Stimulated activated CD4-positive, alpha-beta T cell treated with anti-CD3 and anti-CD28 coated beads, TNF-alpha, amount 100 ng/mL, for 24 hours (primary cell): ENCODE results near the gene CNKSR3.

Source experiments
- DNase-seq, 3 experiments: peaks; one replicate each; pipeline ENCODE4 v3.0.0-alpha.2; 2020; ENCODE audit warnings: low read depth in 3 of 3

The CNKSR3 gene

GRCh38 chr6:154479351-154479769 lies 31.1 kb downstream of the CNKSR3 start:
- no peak for DNase-seq

GRCh38 chr6:154478701-154479060 lies 31.8 kb downstream of the CNKSR3 start:
- no peak for DNase-seq

GRCh38 chr6:154478021-154478700 lies 32.3 kb downstream of the CNKSR3 start:
- DNase-seq = no peak

GRCh38 chr6:154476494-154476893 lies 34.0 kb downstream of the CNKSR3 start:
- no peak for DNase-seq

GRCh38 chr6:154474648-154475428 lies 35.6 kb downstream of the CNKSR3 start:
- DNase-seq = no peak

- no peak for DNase-seq
Observed at GRCh38 chr6:154473324-154473723, 37.2 kb downstream of the CNKSR3 start.

GRCh38 chr6:154471609-154472362 lies 38.7 kb downstream of the CNKSR3 start:
- no peak for DNase-seq

- no peak for DNase-seq
Observed at GRCh38 chr6:154469306-154469935, 41.1 kb downstream of the CNKSR3 start.

- DNase-seq = no peak
Observed at GRCh38 chr6:154468760-154469159, 41.7 kb downstream of the CNKSR3 start.

GRCh38 chr6:154466971-154467679 lies 43.4 kb downstream of the CNKSR3 start:
- no peak for DNase-seq

GRCh38 chr6:154466139-154466538 lies 44.3 kb downstream of the CNKSR3 start:
- no peak for DNase-seq

- no peak for DNase-seq
Observed at GRCh38 chr6:154463573-154464419, 46.7 kb downstream of the CNKSR3 start.

- DNase-seq = no peak
Observed at GRCh38 chr6:154462425-154462824, 48.1 kb downstream of the CNKSR3 start.

GRCh38 chr6:154461348-154461747 lies 49.1 kb downstream of the CNKSR3 start:
- no peak for DNase-seq

GRCh38 chr6:154460306-154461071 lies 50.0 kb downstream of the CNKSR3 start:
- no peak for DNase-seq

- no peak for DNase-seq
Observed at GRCh38 chr6:154459513-154459912, 51.0 kb downstream of the CNKSR3 start.

- DNase-seq = no peak
Observed at GRCh38 chr6:154458565-154459470, 51.7 kb downstream of the CNKSR3 start.

- DNase-seq = no peak
Observed at GRCh38 chr6:154457881-154458284, 52.6 kb downstream of the CNKSR3 start.
